Keratinocyte (primary cell): ENCODE results near the gene SIN3A. TPM values are rescaled to one million over a fixed set of nuclear protein-coding genes. Genes with fewer than 3 reads are reported as not detected.

Source experiments
- DNase-seq: peaks from one replicate; pipeline ENCODE4 v3.0.0-alpha.2; 2011; ENCODE audit warnings: low read depth, missing footprints, low spot score
- FAIRE-seq: peaks from 2 replicates; lab custom pipeline; 2011; peaks lifted over from hg19 to GRCh38; lab: Jason Lieb, UNC
- H2AFZ ChIP-seq: 2 replicates; pipeline ENCODE4 v1.6.0; 2012; ENCODE audit warnings: low read length, control low read depth, inconsistent platforms; ENCODE audit not compliant: control insufficient read depth
- H3K27ac ChIP-seq: 2 replicates; pipeline ENCODE4 v1.5.1; 2011; ENCODE audit warnings: low read length; ENCODE audit not compliant: control insufficient read depth, insufficient read depth
- H3K27me3 ChIP-seq: 3 replicates; pipeline ENCODE4 v1.6.0; 2011; ENCODE audit warnings: low read length; ENCODE audit not compliant: control insufficient read depth, insufficient read depth; ENCODE audit errors: extremely low read depth
- H3K36me3 ChIP-seq, 2 experiments: 2 replicates in 1 of 2; 3 replicates in 1 of 2; pipeline ENCODE4 v1.5.1; 2011; ENCODE audit warnings: low read length in 2 of 2, mild to moderate bottlenecking in 1 of 2; ENCODE audit not compliant: control insufficient read depth in 2 of 2, insufficient read depth in 2 of 2; ENCODE audit errors: extremely low read depth in 1 of 2
- H3K4me1 ChIP-seq: 3 replicates; pipeline ENCODE4 v1.5.1; 2011; ENCODE audit warnings: low read length; ENCODE audit not compliant: control insufficient read depth, insufficient read depth; ENCODE audit errors: extremely low read depth
- H3K4me2 ChIP-seq: 3 replicates; pipeline ENCODE4 v1.6.0; 2011; ENCODE audit warnings: low read depth, low read length; ENCODE audit not compliant: control insufficient read depth, insufficient read depth; ENCODE audit errors: extremely low read depth
- H3K4me3 ChIP-seq, 3 experiments: fragments of 200-600 bp in 1 of 3; sonication (generic) in 1 of 3; 2 replicates in 2 of 3; 3 replicates in 1 of 3; pipeline ENCODE4 v1.5.1; 2011 to 2016; ENCODE audit warnings: low read length in 3 of 3, mild to moderate bottlenecking in 3 of 3, control low read depth in 2 of 3, inconsistent platforms in 1 of 3, low read depth in 1 of 3, mixed read lengths in 1 of 3, mixed run types in 1 of 3, moderate library complexity in 1 of 3; ENCODE audit not compliant: control insufficient read depth in 2 of 3, insufficient read depth in 2 of 3; ENCODE audit errors: extremely low read depth in 1 of 3
- H3K79me2 ChIP-seq: 2 replicates; pipeline ENCODE4 v1.6.0; 2012; ENCODE audit warnings: low read length; ENCODE audit not compliant: control insufficient read depth, insufficient read depth
- H3K9ac ChIP-seq: 3 replicates; pipeline ENCODE4 v1.6.0; 2011; ENCODE audit warnings: low read length; ENCODE audit not compliant: control insufficient read depth, insufficient read depth; ENCODE audit errors: extremely low read depth
- H3K9me1 ChIP-seq: 3 replicates; pipeline ENCODE4 v1.6.0; 2011; ENCODE audit warnings: low read length; ENCODE audit not compliant: control insufficient read depth, insufficient read depth; ENCODE audit errors: extremely low read depth
- H3K9me3 ChIP-seq: 2 replicates; pipeline ENCODE4 v1.5.1; 2012; ENCODE audit warnings: low read depth, low read length; ENCODE audit not compliant: control insufficient read depth
- H4K20me1 ChIP-seq: 3 replicates; pipeline ENCODE4 v1.6.0; 2011; ENCODE audit warnings: low read length; ENCODE audit not compliant: control insufficient read depth, insufficient read depth; ENCODE audit errors: extremely low read depth
- CTCF ChIP-seq, 3 experiments: IDR thresholded peaks in 1 of 3; conservative IDR thresholded peaks in 1 of 3; optimal IDR thresholded peaks in 1 of 3; 2 replicates in 2 of 3; 3 replicates in 1 of 3; pipeline versions ENCODE3 to v1.5.1; 2011; ENCODE audit warnings: low read length in 3 of 3, mild to moderate bottlenecking in 3 of 3, moderate library complexity in 2 of 3, control low read depth in 1 of 3, inconsistent platforms in 1 of 3; ENCODE audit not compliant: insufficient read depth in 2 of 3; ENCODE audit errors: extremely low read depth in 1 of 3
- EZH2 ChIP-seq: IDR thresholded peaks from one replicate; pipeline ENCODE4 v1.6.1; 2012; ENCODE audit warnings: inconsistent platforms, mild to moderate bottlenecking, low read length, moderate library complexity
- dilution Hi-C: fragments of 300-500 bp; cut with MboI; formaldehyde crosslinking; loops from one replicate; pipeline ENCODE4 v1.7.0; 2020; ENCODE audit warnings: low sequenced_read_pairs; ENCODE audit not compliant: extremely low pct_ligation_motif_present
- polyA minus RNA-seq, 3 experiments: library from RNA; depleted of rRNA, polyadenylated mRNA; stranded (reverse); fragments of >200 nt; gene quantifications; 1 replicate in 1 of 3; 2 replicates in 1 of 3; 3 replicates in 1 of 3; pipeline ENCODE4 v1.2.3, GENCODE V29; 2011
- polyA plus RNA-seq, 5 experiments: library from polyadenylated mRNA; depleted of rRNA in 3 of 5; stranded (reverse) in 3 of 5; stranded (forward) in 1 of 5; unstranded in 1 of 5; fragments of >200 nt; gene quantifications; 1 replicate in 1 of 5; 2 replicates in 3 of 5; 3 replicates in 1 of 5; pipeline versions ENCODE4 v1.2.1 to v1.2.3, GENCODE V29; 2011 to 2012; ENCODE audit warnings: missing spikeins in 2 of 5, low read depth in 1 of 5, low replicate concordance in 1 of 5

SIN3A gene
- polyA plus RNA-seq (12.4 to 26.1 TPM (median 19.4 TPM) in 3 replicates), polyA minus RNA-seq (40.4 to 62.1 TPM (median 48.9 TPM) in 3 replicates)
- polyA plus RNA-seq (2011; ENCODE audit: low read depth): 20.1 TPM
- polyA plus RNA-seq (2011; cell fraction: cytosol; rRNA removed): 15.3 TPM in 2 replicates
- polyA plus RNA-seq (2011; cell fraction: nucleus; rRNA removed): 36.0 and 37.6 TPM in 2 replicates
- polyA plus RNA-seq (2012; ENCODE audit: low replicate concordance): 11.2 and 18.4 TPM in 2 replicates
- polyA minus RNA-seq (2011; cell fraction: cytosol; rRNA and poly(A)+ RNA removed): 17.6 TPM
- 25.9 and 48.2 TPM in 2 replicates for polyA minus RNA-seq (2011; cell fraction: nucleus; rRNA and poly(A)+ RNA removed)

DNA sequence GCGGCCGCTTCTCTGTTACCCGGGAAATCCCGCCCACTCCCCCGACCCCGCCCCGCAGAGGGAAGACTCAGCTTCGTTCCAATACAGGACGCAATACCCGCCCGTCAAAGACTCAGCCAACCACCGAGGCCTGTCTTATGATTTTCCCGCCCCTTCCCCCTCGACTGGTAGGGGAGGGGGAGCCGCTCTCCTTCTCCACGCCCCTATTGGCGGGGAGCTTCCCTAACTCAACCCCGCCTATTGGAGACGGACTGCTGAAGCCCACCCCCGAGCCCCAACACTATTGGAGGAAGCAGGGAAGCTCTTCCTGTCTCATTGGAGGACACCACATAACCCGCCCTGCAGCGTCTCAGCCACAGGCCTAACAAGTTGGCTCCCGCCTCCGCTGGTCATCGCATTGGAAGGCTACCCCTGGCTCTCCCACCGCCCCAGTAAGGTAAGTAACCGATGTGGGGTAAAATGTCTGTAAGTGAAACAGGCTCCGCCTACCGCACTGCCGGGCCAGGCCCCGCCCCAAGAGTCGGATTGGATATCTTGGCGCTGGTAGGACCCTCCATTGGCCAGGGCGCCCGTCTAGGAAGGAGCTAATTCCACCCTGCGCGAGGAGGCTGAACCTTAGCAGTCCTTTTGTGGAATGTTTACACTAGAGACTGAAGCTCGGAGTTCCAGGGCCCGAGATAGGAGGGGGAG lies at the start of gene SIN3A:
TSS of gene SIN3A (minus strand) at position 17 of the 690 bp plus-strand sequence. CDS start 21,315 bp downstream, outside the sequence.
- DNase-seq: peak; percentile 100

DNA sequence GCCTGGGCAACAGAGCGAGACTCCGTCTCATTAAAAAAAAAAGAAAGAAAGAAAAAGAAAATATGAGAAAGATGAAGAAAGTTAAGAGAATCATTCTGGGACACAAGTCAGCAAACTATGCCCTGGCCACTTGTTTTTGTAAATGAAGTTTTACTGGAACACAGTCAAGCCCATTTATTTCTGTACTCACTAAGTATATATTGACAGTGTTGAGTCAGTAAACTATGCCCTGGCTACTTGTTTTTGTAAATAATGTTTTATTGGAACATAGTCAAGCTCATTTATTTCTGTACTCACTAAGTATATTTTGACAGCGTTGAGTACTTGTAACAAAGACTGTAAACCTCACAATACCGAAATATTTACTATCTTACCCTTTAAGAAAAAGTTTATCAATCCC lies 42.2 kb upstream of the SIN3A start:
- H3K9ac ChIP-seq: no peak overlapping the region
- H4K20me1 ChIP-seq: no peaks in the 10 kb centered on the region
- peaks cover 9 to 12% of the 10 kb centered on the region in 2 experiments for H3K36me3 ChIP-seq
- H2AFZ ChIP-seq: no peak overlapping the region
- no peak for FAIRE-seq
- H3K9me1 ChIP-seq: no peaks in the 10 kb centered on the region
- TF ChIP-seq CTCF (optimal IDR thresholded peaks at IDR 0.05 in 1 of 3, IDR thresholded peaks at IDR 0.05 in 1 of 3, conservative IDR thresholded peaks at IDR 0.05 in 1 of 3; ENCODE audit: extremely low read depth in 1 of 3, insufficient read depth in 2 of 3, low read length in 3 of 3): no peak
- TF ChIP-seq EZH2: no peak
- H3K4me2 ChIP-seq: no peak overlapping the region
- H3K4me1 ChIP-seq: no peaks in the 10 kb centered on the region
- H3K27me3 ChIP-seq: no peaks in the 10 kb centered on the region
- no peak overlapping the region for H3K4me3 ChIP-seq
- no peaks in the 10 kb centered on the region for H3K9me3 ChIP-seq
- no peaks in the 10 kb centered on the region for H3K79me2 ChIP-seq
- H3K27ac ChIP-seq: no peak overlapping the region
- DNase-seq: no peak
- dilution Hi-C loops: no loop called here

More for the DNA sequence above, at the start of gene SIN3A:
- peaks cover 0 to 7% of the 10 kb centered on the region in 2 experiments for H3K36me3 ChIP-seq
- peak within 1 kb of the TSS; percentile 100 for H3K4me2 ChIP-seq
- peak within 1 kb of the TSS; percentile 88 to 98 (median 97) for H3K4me3 ChIP-seq
- no peaks in the 10 kb centered on the region for H3K9me1 ChIP-seq
- peaks cover 41% of the 10 kb centered on the region for H3K79me2 ChIP-seq
- H4K20me1 ChIP-seq: peaks cover 17% of the 10 kb centered on the region
- no peak for TF ChIP-seq EZH2
- H3K27me3 ChIP-seq: no peaks in the 10 kb centered on the region
- H3K27ac ChIP-seq: peak within 1 kb of the TSS; percentile 99
- H3K9ac ChIP-seq: peak within 1 kb of the TSS; percentile 96
- no peaks in the 10 kb centered on the region for H3K9me3 ChIP-seq
- dilution Hi-C loops: no loop called here
- H2AFZ ChIP-seq: peak within 1 kb of the TSS; percentile 78
- H3K4me1 ChIP-seq: peaks cover 32% of the 10 kb centered on the region
- peak; percentile 88 for FAIRE-seq
